ENCODE results near the gene OSTN.

DNA sequence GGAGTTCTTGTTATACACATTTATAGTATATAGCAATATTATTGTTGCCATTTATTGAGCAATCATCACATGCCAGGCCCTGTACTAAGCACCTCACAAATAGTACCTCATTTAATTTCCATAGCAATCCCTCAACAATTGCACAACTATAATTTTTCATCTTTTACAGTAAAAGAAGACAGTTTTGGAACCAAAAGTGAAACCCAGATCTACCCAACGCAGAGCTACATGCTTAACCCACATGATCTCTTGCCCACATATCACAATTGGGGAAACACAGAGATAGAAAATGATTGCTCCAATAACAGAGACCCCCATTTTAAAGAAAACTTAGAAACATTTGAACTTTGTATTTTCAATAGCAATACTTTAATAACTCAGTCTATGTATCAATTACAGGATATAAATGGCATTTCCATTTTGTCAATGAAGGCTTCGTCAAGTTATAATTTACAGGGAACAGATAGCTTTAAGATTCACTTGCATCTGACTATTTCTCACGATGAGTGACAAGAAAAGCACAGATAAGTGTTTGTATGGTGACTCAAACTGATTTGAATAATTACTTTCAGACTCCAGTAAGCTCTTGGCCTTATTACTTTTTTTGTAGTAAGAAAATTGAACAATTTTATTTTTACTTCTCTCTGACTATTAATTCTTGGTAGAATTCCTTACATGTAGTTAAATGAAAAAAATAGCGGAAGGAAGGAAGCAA, 91.4 kb downstream of the OSTN start:
- TF ChIP-seq POLR2A (IDR thresholded peaks at IDR 0.05; ENCODE audit: low read length) (no peak), GATA1 (IDR thresholded peaks at IDR 0.05; ENCODE audit: low read depth, low read length) (no peak)
